CD4-positive, alpha-beta T cell treated with Interleukin-15 for 4 hours (primary cell): ENCODE results near the gene ATF6.

ENCODE experiments used
- DNase-seq: peaks from one replicate; pipeline ENCODE4 v3.0.0-alpha.2; 2020; ENCODE audit warnings: low spot score

The ATF6 gene

DNA sequence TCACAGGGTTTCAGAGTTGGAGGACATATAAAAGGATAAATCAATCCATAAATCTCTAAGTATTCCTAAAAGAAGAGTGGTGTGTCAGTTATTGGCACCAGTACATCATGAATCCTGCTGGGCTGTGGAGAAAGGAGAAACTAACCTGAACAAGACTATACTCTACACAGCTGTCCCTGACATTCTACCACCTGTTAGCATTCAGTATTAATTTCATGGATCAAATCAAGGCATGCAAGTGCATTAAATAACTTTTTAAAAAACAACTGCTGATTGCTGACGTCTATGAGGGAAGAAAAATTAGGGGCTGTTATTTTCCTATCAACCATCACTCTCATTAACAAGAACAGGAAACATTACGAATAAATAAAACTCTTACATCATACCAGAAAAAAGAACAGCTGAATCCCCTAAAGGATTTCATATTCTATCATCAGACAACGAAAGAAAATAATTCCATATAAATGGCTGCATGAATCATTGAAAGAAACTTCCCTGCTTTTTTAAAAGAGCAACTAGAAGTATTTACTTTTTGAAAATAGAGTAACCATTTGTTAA is 121.7 kb downstream of the ATF6 start:
- no peak for DNase-seq

DNA sequence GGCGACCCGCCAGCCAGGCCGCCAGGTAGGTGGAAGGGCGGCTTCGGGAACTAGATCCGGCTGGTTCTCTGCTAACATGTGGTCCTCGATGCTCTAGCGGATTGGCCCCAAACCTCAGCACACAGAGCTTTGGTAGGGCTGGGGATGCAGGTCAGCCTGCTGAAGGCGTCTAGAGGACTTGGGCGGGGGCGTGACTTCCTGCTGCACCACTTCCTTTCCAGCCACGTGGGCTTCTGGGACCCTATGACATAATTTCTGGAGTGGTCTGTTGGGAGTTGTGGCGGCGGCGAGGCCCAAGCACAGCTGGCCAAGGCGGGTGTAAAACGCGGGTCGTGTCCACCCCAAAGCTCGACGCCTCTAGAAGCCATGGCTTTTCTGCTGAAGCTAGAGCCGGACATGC is 124.5 kb downstream of the ATF6 start:
- no peak for DNase-seq

DNA sequence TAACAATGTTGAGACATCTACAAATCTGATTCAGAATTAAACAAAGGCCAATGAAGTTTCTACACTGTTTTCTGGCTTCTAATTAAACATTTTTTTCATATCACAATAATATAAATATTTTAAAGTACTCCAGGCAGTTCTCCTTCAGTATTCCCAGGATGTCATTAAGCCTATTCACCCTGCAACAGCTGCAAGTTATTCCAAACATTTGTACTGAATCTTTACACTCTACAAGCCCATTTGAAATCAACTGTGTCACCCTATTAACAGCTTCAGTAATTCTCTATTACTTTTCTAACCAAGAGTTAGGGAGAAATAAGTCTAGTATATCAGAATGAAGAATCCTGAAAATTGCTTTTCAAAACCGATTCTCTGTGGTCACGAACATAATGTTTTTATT is 133.0 kb downstream of the ATF6 start:
- DNase-seq = no peak

DNA sequence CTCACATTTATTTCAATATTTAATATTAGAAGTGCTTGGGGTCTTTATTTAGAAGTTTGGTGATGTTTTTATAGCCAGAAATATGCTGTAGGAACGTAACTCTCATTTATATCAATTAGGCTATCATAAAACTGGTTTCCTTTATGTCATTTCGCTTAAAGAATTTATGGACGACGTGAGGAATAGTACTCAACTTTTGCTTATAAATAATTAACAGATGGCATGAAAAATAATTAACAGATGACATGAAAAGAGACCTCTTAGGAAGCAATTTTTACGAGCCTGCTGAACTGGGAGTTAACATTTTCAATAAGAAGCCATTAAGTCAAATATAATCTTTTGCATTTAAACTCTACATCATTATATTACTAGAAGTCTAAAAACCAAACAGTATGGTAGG is 134.0 kb downstream of the ATF6 start:
- DNase-seq = no peak

DNA sequence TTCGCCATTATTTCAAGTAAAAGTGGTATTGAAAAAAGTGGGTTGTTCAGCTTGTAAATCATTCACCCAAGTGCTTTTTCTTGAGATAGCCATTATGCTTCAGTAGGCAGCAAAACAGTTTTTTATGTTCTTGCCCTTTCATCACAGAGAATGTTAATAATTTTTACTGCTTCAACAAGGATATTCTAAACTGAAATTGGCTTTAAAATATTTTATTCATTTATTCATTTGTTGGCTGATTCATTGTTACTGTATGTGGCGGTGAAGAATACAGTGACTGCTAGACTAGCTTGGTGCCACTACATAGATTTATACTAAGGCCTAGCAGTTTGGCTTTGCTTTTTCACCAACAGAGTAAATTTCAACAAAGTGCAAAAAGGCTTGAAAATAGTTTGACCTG is 136.1 kb downstream of the ATF6 start:
- no peak for DNase-seq

DNA sequence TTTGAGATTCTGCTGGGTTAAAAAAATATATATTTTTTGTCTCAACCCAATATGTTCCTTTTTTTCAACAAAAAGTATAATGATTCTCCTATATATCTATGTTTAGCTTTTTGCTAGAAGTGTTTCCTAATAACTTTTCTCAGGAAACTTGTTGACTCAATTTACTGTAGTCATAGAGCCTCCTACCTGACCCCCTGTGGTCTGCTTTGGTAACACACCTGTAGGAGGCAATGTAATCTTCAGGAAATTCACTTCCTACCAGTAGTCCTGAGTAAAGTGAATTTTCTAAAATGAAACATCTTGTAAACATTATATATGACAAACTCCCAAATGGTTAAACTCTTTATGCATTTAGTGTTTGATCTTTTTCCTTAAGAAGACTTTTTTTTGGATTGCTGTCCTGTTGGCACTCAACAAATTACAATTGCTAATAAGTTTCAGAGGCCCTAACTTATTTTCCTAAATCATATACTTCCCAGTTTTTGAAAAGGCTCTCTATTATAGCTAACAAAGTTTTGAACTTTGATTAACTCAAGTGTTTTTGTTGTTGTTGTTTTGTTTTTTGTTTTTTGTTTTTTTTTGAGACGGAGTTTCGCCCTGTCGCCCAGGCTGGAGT is 139.3 kb downstream of the ATF6 start:
- DNase-seq = peak; percentile 10

DNA sequence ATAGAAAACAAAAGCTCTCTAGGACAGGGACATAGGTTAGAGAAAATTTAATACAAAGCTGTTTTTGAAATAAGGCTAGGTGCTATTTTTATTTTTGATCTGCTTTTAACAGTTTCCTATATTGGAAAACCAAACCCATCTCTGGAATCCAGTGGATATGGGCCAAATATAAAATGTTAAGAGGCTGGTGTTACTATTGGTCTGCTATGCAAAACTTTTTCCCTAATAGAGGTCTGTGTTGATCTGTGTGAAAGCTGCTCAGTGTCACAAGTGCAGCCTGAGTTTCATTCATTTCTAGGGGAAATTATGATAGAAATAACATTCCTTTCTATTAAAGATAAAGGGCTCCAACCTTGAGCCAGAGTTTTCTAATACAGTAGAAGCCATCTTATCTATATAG is 141.1 kb downstream of the ATF6 start:
- no peak for DNase-seq

DNA sequence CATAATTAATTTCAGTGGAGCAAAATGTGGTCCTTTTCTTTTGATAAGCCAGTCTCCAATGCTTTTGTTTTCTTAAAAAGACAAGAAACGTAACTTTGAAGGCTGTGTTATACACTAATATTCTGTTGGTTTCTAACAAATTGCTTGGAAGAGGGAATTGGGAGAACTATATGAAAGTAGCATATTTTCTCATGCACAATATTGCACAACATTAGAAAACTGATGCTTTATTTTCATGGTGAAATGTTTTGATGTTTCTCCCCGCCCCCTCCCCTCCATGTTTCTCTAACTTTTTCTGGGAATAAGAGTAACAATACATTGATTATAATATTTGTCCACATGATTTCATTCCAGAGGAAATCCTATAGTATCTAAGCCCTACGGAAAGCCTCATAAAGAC is 142.1 kb downstream of the ATF6 start:
- no peak for DNase-seq

DNA sequence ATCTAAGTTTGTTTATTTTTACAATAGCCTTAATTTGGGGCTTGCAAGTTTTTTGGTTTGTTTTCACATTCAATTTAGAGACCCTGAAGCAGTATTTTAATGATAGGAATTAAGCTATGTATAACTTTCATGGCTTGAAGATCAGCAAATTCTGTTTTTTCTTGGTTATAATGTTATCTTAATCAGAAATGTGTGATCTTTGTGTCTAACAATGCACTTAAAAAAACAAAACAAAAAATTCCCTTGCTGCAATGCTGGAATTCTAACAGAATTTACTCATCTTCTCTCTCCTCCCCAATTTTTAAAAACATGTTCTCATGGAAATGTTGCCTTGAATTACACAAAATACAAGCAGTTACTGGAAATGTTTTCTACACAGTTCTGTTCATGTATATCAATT is 144.5 kb downstream of the ATF6 start:
- DNase-seq = no peak

DNA sequence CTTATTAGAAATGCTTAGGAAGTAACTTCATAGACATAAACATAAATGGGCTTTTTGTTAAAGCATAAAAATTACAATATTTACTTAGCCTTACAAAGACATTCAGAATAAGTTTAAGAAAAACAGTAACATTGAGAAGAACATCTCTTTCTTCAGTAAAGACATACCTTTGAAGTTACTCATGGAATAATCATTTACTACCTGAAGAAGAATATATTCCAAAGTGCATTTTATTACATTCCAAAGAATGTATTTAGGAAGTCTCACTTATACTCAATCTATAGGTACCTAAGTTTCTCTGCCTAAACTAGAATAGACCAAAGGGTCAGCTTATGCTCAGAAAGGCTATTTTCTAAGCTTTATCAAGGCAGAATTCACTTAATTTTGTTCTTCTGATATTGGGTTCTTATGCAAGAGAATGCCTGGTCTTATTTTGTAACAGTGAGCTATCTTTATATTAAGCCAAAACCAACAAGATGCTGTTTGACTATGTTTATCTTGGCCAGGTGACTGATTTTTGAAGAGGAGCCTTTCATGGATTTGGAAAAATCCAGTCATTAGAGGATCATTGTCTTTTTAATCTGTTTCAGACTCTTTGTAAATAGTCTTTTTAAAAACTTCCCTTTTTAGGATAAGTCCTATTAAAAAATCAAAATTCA is 147.5 kb downstream of the ATF6 start:
- no peak for DNase-seq

DNA sequence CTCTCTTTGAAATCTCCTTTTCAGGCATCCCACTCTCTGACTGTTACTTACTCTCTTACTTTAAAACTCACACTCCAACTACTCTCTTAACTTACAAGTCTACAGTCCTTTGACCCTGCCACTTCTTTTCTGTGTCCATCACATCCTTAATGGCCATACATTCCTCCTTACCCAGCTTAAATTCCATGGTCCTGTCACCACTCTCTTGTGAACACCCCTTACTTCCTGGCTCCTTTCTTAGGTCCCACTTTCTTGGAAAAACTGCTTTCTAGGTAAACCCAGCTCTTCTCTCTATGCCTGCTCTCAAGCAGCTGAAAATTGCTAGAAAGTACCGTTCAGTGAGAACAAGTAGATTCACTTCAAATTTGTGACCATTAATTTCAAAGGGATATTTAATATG is 148.5 kb downstream of the ATF6 start:
- no peak for DNase-seq

DNA sequence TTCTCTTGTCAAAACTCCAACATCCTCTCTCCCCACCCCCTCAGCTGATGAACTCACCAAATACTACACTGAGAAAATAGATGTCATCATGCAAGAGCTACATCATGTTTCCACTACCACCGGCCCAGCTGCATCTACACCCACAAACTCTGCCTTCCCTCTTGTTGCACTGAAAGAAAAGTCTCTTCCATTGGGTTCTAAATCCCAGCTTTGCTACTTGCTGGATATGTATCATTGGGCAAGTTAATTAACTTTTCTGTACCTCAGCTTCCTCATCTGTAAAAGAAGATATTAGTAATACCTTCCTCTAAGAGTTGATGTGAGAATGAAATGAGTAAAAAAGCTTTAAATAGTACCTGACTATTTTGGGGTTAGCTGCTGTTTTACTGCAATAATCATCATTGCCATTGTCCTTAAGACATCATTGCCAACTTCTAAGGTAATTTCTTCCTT is 149.0 kb downstream of the ATF6 start:
- DNase-seq = no peak

DNA sequence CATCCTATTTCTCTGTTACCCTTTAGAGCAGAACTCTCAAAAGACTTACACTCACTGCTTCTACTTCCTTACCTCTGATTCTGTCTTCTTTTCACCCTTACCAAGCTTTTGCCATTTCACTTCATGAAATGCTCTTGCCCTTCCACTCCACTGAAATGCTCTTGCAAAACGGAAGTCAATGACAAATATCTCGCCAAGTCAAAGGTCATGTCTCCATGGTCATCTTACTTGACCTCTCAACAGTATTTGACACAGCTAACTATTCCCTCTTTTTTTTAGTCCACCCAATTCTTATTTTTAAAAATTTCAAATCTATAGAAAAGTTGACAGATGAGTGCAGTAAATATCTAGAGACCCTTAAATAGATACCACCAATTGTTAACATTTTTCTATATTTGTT is 149.9 kb downstream of the ATF6 start:
- DNase-seq = no peak

DNA sequence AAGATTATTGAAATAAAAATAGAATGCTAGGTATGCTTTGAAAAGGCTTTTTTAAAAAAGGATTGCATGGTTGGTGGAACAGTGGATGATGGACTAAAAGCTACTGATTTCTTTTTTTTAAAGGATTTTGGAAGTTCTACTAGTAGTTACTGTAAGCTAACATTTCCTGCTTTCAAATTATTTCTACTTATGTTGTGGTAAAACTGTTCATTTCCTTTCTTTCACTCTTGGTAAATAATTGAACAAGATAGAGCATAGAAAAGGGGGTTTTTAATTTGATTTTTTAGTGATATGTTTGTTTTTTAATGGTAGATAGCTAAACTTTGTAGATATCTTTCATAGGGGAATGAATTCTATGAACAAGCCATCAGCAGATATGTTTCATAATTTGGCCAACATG is 153.1 kb downstream of the ATF6 start:
- DNase-seq = no peak

DNA sequence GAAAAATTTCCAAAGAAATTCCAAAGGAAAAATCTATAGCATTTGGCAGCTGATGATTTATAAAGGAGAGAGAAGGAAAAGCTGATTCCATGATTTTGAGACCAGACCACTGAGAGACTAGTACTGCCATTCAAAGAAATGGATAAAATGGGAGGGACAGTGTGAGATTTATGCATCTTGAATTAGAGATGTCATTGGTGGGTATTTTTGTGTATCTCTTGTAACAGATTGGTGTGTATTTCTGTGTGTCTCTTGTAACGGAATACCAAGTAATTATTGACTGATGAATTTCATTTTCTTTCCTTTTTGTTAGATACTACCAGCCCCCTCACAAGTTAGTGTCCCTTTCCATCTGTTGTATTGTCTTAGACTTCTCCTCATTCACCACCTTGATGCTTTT is 155.4 kb downstream of the ATF6 start:
- no peak for DNase-seq

DNA sequence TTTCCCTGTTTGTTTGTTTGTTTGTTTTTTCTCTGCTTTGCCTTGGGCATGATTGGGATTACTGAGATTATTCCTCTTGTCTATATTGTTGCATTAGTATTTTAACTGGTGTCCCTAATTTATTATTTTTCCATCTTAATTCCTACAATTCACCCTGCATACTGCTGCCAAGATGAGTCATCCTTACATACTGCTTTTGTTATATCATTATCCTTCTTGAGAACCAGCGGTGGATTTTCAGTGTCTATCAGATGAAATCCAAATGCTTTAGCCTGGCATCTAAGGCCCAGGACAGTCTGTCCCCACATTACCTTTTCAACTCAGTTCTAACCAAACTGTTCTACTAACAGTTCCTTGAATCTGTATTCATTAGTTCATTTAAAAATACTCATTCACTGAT is 155.9 kb downstream of the ATF6 start:
- DNase-seq = no peak

DNA sequence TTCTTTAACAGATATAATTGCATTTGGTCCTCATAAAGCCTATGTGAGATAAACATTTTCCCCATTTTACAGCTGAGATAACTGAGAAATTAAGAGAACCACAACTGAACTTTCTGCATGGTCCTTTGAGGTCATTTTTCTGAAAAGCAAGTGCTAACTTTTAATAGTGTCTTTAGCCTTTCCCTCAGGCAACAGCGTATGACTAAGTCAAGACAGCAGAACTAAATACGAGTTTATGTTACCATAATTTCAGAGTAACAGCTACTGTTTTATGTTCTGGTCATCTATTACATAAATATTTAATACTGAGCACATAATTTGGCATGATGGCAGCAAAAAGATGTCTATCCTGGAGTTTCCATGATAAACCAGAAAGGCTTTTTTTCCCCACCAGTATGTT is 161.9 kb downstream of the ATF6 start:
- DNase-seq = no peak

DNA sequence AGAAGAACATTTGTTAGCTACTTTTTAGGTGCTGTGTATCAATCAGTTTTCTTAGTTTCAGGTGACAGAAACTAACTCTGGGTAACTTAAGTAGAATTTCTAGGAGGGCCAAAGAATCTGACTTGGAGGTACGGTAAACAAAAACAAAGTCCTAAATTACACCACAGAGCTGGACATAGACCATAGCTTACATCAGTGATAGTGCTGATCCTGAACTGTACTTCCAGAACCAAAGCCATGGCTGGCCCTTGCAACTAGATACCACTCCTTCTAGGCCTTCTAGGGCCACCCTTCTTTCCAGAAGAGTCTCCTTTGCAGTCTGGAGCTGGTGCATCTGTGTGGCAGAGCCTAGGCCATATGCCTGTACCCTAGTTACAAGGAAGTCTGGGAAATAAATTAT is 163.0 kb downstream of the ATF6 start:
- no peak for DNase-seq

DNA sequence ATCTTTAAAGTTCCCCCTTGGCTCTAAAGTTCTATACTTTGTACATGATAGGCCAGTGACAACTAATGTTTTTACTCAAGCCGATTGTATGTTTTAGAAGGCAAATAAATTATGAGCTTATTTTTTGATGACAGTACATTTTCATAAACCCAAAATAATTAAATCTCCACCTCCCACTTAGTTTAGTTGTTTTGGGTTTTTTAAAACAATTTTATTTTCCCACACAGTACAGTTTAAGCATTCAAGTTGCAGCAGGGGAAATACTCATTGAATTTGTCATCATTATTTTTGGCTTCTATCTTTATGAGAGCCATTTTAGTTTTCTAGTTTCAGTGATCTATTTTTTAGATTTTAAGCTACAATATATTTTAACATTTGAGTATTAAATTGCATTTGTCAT is 163.9 kb downstream of the ATF6 start:
- DNase-seq = no peak

DNA sequence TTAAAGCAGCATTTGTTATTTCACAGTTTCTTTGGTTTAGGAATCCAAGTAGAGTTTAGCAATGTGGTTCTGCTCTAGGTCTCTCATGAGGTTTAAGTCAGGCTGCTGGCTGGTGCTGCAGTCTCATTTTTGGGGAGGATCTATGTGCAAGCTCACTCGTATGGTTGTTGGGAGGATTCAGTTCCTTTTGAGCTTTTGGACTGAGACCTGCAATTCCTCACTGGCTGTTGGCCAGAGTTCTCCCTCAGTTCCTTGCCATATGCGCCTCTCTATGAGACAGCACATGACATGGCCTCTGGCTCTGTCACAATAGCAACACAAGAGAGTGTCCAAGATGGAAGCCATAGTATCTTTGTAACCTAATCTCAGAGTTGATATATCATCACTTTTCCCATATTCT is 166.5 kb downstream of the ATF6 start:
- no peak for DNase-seq

DNA sequence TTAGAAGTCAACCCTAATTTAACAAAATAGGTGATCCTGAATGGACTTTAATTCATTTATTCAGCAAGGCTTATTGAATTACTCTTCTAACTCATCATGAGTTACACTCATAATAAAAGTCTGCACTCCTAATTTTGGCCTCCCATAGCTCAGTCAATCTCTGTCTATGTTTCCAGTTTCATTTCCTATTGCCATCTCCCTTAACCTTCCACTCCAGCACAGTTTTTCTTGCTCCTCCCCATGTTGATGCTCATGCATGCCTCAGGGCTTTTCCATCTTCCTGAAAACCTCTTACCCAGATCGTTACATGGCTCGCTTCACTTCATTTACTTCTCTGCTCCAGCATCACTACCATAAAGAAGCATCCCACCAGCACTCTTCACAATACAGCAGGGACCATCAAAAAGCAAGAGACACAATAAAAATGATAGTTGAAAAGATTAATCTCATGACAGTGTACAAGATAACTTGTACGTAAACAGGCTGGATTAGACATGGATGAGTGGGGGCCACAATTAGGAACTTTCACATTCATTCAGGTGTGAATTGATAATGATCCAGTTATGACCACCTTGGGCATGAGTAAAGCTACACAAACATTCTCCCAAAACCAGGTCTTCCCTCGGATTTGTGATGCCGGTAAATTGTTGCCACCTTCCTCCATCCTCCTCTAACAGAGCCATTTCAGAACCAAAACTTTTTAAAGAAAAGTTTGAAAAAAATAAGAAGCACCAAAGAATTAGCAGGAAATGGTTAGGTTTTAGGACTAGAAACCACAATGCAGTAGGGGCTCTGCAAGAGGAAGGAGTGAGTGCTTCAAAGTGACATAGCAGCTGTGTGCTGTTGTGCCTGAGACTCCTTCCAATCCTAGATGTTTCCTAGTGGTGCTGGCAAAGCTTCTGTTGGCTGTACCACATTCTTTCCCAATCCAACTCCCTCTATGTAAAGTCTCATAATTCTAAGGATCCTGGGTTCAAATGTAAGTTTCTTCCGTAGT is 167.8 kb downstream of the ATF6 start:
- peak; percentile 13 for DNase-seq

DNA sequence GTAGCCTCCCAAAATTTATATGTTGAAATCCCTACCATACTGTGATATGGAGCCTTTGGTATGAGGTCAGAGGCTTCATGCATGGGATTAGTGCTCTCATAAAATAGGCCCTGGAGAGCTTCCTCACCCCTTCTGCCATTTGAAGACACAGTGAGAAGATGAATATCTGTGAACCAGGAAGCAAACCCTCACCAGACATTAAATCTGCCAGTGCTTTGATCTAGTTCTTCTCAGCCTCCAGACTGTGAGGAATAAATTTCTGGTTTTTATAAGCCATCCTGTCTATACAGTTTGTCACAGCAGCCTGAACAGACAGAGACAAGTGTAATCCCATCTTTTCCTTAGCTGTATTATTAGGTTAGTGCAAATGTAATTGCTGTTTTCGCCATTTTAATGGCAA is 169.1 kb downstream of the ATF6 start:
- DNase-seq = no peak

DNA sequence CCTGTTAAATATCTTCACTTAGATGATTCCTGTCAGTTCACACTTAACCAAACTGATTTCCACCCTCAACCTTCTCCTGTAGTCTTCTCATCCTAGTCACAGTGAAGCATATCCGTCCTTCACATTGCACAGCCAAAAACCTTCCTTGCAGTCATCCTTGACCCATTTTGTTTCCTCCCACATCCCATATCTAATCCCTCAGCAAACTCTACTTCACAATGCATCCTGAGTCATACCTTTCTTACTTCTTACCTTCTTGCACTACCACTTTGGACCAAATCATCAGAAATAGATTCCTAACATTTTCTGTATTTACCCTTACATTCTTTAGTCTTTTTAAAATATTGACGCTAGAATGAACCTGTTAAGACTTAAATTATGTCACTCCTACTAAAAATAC is 170.7 kb downstream of the ATF6 start:
- DNase-seq = no peak
